ENCODE results near the gene DNMT3L. TPM values are rescaled to one million over a fixed set of nuclear protein-coding genes. Genes with fewer than 3 reads are reported as not detected.

The DNMT3L gene
- total RNA-seq, 1 donor from 2014 or later = not detected

DNA sequence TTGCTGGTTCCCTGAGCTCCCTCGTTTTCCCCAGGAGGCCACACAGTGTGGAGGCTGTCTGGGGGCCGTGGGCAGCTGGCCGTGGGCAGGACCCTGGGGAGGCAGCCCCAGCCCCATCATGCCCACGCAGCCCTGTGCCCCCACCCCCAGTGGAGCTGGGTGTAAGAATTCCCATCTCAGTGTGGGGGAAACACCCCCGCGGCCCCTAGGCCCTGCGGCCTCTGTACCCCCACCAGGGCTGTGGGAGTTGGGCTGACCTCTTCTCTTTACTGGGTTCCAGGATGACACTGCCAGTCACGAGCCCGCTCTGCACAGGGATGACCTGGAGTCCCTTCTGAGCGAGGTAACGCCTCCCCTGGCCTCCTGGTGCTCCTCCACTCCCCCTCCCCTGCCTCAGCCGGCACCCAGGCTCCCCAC lies 34.4 kb upstream of the DNMT3L start:
- intact Hi-C loops (cut with DNase I) = no loop called here
- peak; percentile 62 for DNase-seq (ENCODE audit: missing footprints)
- ATAC-seq = no peak

DNA sequence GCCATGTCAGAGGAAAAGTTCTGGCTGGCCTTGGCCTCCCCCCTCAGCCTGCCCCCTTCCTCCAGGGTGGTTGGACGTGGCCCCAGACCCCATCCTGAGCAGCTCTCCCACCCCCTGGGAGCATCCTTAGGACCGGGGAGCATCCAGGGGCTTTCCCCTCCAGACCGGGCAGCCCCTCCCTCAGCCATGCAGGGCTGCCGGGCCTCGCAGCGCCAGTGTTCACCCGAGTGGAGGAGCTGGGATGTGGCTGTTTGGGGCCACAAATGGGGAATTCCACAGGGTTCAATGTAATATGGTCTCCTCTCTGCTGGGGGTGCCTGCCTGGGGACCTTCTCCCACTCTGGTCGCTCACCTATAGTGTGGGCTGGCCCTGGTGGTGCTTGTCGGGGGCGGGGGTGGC lies 33.9 kb upstream of the DNMT3L start:
- intact Hi-C loops (cut with DNase I) = no loop called here
- no peak for ATAC-seq
- peak; percentile 68 for DNase-seq (ENCODE audit: missing footprints)

DNA sequence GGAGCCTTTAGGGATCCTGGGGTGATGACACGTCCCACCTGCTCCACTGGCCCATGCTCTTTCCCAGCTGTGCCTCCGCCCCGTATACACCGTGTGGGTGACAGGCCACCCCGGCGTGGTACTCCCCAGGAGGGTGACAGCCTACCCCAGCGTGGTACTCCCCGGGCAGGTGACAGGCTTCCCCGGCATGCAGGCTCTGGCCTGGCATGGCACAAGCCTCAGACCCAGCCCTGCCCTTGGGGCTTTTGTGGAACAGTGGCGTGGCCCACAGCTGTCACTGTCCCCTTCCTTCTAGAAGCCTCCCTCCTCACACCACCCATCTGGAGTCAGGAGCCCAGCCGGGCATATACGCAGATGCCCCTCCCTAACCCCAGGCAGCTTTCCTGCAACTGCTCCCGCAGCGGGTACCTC lies 33.5 kb upstream of the DNMT3L start:
- intact Hi-C loops (cut with DNase I) = no loop called here
- DNase-seq (ENCODE audit: missing footprints) (peak; percentile 82), ATAC-seq (peak; percentile 69)

DNA sequence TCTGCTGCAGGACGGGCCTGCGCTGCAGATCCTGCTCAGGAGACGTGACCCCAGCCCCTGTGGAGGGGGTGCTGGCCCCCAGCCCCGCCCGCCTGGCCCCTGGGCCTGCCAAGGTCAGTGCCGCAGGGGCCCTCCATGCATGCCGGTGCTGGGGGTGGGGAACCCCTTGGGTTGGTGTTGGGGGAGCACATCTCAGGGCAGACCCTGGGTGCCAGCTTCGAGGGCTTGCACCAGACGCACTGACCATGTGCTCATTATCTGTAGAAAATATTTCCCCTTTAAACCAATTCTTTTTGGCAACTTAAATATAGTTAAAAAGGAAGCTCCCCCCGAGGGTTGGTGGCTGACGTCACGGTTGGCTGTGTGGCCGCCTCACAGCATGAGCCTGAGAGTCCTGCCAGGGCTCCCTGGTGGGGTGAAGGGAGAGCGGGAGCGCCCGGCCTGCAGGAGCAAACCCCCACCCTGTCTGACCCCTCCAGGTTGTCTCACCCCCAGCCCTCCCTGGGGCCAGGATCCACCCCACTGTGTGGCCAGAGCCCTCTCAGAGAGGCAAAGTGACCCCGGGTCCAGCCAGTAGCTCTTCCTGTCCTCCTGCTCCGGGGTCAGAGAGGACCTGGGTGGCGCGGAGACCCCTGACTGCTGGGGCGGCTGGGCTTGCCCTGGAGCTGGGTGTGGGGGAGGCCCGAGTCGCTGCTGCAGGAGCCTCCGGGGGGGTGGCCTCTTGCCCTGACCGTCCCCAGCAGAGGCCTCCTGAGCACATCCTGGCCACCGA lies 32.9 kb upstream of the DNMT3L start:
- peak; percentile 67 for ATAC-seq

DNA sequence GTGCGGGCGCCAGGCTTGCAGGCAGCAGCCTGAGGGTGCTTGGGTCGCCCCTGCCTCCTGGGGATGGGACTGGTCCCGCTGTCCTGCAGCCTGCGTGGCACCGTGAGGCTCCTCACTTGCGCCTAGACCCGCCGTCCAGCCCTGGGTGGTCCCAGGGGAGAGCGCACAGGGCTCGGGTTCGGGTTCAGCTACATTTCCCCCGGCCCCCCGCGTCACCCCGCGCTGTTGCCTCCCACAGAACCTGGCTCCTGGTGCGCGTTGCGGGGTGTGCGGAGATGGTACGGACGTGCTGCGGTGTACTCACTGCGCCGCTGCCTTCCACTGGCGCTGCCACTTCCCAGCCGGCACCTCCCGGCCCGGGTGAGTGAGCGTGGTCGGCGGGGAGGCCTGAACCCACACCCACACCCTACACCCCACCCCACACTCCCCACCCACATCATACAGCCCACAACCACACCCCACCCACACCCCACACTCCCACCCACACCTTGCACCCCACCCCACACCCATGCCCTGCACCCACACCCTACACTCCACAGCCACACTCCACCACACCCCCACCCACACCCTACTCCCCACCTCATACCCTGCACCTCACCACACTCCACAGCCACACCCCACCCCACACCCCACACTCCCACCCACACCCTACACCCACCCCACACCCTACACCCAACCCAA lies 32.0 kb upstream of the DNMT3L start:
- intact Hi-C loops (cut with DNase I) = no loop called here
- DNase-seq (ENCODE audit: missing footprints) (peak; percentile 55), ATAC-seq (no peak)

More for the DNA sequence above, 32.9 kb upstream of the DNMT3L start:
- peak; percentile 92 for DNase-seq (ENCODE audit: missing footprints)
- intact Hi-C loops (cut with DNase I) = no loop called here

DNA sequence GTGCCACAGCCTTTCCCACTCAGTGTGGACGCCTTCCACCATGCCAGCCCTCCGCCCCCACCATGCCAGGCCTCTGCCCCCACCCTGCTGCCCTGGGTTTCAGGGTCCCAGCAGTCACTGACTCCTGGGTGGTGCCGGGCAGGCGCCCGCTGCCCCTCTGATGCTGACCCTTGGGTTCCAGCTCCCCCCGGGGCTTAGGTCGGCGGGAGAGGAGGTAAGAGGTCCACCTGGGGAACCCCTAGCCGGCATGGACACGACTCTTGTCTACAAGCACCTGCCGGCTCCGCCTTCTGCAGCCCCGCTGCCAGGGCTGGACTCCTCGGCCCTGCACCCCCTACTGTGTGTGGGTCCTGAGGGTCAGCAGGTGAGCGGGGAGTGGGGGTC lies 31.1 kb upstream of the DNMT3L start:
- intact Hi-C loops (cut with DNase I) = no loop called here
- no peak for ATAC-seq
- DNase-seq (ENCODE audit: missing footprints) = peak; percentile 64

DNA sequence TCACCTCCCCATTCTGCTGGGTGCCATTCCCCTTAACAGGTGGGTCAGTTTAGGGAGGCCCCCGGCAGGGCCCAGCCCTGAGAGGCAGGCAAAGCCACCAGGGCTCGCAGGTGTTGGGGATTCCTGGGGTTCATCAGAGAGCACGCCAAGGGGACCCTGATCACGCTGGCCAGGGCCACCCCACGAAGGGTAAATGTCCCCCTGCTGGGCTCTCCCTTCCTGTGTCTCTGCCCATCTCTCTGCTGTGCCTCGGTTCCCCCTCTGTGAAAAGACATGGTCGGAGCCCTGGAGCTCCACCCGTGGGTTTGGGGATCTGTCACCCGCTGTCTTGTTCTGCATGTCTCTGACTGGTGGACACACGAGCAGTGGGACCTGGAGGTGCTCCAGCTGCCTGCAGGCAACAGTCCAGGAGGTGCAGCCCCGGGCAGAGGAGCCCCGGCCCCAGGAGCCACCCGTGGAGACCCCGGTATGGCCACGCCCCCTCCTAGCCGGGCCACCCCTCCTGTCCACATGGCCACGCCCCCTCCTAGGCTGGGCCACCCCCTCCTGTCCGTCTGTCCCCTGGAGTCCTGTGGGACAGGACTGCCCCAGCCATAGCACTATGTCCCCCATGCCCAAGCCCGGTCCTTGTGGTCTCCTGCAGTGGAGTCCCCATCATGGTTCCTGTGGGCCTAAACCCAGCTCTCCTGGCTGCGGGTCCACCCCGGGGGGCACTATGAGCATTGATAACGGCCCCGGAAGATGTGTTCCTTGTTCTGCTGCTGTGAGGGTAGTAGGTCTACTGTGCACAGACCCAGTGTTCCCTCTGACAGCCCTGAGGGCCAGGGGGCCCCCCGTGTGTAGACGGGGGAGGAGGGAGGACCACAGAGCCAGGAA lies 30.5 kb upstream of the DNMT3L start:
- ATAC-seq = no peak
- intact Hi-C loops (cut with DNase I) = no loop called here
- DNase-seq (ENCODE audit: missing footprints) = peak; percentile 55

DNA sequence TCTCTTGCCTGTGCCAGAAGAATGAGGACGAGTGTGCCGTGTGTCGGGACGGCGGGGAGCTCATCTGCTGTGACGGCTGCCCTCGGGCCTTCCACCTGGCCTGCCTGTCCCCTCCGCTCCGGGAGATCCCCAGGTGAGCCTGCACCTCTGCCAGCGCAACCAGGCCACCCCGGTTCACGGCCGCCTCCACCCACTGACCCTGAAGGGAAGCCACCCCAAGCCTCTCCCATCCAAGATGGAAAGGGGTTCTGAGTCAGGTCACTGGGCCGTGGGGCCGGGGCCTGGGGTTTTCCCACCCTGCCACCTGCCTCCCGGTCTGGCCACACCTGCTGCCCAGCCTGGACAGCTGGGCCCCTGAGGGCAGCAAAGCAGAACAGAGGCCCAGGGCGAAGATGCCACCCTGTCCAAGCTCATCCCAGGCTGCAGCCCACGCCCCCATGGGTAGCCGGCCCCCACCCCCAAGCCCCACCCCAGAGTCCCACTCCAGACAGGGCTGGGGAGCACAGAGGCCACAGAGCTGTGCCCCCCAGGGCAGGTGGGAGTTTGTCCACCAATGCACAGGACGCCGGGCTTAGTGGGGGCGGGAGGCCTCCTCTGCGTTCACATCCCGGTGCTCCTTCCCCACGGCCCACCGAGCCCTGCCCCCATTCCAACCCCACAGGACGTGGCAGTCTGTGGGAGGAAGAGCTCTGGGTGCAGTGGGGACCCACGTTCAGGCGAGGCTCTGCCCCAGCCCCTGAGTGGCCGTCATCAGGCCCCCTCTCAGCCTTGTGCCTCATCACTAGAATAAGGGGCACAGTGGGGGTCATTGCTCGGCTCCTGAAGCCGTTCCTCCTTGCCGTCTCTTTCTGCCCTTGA lies 29.6 kb upstream of the DNMT3L start:
- ATAC-seq (no peak), DNase-seq (ENCODE audit: missing footprints) (peak; percentile 67)
- intact Hi-C loops (cut with DNase I) = no loop called here

DNA sequence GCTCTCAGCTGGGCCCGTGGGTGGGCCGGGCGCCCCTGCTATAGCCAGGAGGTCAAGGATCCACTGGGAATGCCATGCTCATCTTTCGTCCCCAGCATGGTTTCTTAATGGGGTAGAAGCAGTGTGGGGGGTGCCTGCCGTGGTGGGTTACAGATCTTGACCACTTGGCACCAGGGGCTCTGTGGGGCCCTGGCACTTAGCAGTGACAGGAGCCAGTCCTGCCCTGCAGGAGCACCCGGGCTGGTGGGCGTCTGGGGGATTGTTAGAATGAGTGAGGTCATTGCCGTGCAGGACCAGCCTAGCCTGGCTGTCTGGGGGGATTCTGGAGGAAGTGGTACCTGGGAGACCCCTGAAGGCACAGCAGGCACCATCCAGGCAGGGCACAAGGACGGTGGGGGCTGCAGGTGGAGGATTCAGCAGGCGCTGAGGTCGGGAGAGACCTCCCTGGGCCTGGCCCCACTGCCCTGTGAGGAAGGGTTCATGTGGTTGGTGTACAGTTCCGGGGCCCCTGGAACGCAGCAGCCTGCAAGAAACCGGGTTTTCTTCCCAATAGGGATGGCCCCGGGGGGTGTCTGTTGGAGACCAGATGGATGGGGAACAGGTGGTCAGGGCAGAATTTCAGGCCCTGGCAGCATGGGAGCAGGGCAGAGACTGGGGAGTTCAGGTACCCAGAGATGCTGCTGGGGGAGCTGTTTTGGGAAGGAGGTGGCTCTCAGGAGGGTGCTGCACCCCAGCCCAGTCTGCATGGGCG lies 28.8 kb upstream of the DNMT3L start:
- intact Hi-C loops (cut with DNase I) = no loop called here
- ATAC-seq = no peak
- peak; percentile 31 for DNase-seq (ENCODE audit: missing footprints)

DNA sequence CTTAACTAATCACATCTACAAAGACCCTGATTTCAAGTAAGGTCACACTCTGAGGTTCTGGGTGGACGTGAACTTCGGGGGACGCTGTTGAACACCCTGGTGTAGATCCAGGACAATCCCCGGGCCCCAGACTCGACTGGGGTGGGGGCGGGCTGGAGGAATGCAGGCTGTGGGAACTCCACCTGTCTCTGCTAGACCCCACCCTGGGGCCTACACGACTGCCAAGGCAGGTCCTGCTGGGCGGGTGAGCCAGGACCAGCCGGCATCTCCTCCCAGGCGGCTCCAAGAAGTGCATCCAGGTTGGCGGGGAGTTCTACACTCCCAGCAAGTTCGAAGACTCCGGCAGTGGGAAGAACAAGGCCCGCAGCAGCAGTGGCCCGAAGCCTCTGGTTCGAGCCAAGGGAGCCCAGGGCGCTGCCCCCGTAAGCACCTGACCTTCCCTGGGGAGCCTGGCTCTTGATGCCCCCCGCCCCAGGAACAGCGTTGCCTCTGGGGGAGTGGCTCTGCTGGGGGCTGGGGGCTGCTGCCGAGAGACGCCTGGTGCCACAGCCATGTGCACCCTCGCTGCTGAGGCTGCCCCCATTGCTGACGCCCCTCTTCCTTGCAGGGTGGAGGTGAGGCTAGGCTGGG lies 27.8 kb upstream of the DNMT3L start:
- DNase-seq (ENCODE audit: missing footprints) (peak; percentile 27), ATAC-seq (no peak)

DNA sequence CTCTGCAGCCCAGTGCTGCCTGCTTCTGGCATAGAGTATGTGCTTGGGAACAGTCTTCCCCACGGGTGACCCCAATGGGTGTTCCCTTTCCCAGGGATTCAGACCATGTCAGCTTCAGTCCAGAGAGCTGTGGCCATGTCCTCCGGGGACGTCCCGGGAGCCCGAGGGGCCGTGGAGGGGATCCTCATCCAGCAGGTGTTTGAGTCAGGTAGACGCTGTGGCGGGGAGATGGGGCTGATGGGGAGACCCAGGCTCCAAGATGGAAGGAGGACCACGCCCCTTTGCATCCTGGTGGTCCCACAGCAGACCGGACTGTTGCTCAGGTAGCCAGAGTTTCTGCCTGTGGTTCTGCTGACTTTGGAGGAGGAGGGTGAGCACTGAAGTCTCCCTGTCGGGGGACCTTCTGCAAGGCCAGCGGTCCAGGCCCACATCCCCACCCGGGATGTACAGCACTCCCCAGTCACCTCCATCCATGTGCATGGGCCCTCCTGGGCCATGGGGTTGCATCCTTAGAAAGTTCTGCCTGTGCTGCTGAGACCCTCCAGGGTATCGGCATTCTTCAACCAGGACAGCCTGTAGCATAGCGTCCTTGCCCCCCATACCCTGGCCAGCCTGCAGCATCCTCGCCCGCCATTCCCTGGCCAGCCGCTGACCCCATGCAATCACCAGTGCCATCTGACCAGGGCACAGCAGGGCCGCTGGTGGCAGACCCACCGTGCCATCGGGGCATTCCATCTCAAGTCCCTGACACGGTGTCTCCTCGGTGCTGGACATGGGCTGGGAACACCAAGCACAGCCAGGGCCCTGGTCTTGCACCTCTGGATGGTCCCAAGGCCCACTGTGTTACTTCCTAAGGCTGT lies 26.8 kb upstream of the DNMT3L start:
- peak; percentile 62 for DNase-seq (ENCODE audit: missing footprints)
- intact Hi-C loops (cut with DNase I) = no loop called here
- no peak for ATAC-seq

More for the DNA sequence above, 27.8 kb upstream of the DNMT3L start:
- intact Hi-C loops (cut with DNase I) = no loop called here

DNA sequence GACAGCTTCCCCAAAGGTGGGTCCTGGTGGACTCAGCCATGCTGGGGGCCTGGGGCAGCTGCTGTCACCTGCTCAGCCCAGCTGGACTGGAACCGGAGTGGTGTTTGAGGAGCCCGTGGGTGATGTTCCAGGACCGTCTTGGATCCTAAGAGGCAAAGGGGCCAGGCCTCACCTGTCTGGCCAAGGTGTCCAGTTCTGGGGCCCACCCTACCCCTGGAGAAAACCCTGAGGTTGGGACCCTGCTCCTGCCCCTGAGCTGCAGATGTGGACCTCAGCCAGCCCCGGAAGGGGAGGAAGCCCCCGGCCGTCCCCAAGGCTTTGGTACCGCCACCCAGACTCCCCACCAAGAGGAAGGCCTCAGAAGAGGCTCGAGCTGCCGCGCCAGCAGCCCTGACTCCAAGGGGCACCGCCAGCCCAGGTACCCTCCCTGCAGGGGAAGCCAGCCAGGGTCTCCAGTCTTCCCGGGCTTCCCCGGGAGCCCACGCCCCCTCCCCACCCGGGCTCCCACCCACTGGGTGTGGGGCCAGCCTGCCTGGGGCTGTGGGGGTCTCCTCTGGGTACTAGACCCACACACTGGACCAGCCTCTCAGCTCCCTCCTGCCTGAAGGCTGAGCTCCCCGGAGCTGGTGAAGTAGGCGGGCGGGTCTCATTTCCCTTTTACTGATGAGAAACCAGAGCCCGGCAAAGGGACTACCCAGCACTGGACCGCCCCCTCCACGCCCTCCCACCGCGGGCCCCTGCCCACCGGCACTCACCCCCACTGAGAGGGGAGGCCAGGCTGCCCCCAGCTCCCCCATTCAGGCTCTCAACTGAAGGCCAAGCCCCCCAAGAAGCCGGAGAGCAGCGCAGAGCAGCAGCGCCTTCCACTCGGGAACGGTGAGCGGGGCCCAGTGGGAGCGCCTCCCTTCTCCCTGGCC lies 25.3 kb upstream of the DNMT3L start:
- ATAC-seq = no peak
- intact Hi-C loops (cut with DNase I) = no loop called here
- peak; percentile 46 for DNase-seq (ENCODE audit: missing footprints)

DNA sequence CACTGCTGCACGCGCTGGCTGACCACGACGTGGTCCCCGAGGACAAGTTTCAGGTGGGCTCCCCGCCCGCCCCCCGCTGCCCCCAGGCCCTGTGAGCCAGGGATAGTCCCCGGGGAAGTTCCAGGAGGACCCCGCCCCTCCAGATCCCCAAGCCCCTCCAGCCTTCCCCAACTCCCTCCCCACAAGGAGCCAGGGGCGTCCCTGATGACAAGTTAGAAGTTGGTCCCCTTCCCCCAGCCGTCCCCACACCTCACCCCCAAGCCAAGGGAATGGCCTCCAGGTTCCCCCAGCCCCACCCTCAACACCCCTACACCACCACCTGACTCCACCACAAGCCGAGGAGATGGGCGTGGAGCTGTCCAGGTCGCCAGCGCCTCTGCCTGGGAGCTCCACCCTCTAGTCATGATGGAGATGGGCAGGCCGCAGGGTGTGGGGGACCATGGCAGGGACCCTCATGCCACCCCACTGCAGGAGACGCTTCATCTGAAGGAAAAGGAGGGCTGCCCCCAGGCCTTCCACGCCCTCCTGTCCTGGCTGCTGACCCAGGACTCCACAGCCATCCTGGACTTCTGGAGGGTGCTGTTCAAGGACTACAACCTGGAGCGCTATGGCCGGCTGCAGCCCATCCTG lies 24.5 kb upstream of the DNMT3L start:
- ATAC-seq = no peak
- peak; percentile 54 for DNase-seq (ENCODE audit: missing footprints)
- intact Hi-C loops (cut with DNase I) = no loop called here

DNA sequence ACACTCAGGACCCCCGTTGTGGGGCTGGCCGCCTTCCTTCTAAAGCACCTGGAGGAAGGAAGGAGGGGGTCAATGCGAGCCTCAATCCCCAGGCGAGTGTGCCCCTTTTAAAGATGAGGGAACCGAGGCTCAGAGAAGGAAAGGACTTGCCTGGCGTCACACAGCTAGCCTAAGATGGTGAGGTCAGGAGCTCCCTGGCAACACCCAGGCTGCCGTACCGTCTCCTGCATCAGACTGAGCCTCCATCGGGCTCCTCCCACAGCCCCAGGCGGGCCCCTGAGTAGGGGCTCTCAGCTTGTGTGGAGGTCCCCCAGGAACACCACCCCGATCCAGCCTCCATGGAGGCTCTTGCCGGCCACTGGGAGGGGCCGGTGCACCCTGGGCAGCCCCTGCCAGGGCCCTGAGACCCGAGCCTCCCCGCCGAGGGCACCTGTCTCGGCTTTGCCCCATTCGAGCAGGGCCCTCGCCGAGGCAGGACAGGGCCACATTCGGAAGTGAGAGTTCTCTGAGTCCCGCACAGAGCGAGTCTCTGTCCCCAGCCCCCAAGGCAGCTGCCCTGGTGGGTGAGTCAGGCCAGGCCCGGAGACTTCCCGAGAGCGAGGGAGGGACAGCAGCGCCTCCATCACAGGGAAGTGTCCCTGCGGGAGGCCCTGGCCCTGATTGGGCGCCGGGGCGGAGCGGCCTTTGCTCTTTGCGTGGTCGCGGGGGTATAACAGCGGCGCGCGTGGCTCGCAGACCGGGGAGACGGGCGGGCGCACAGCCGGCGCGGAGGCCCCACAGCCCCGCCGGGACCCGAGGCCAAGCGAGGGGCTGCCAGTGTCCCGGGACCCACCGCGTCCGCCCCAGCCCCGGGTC lies 23.7 kb upstream of the DNMT3L start, which contains the start of gene AIRE:
Gene AIRE, plus strand, starts transcription at position 739 of the 855 bp plus-strand sequence. CDS start 131 bp downstream, outside the sequence.
- DNase-seq (ENCODE audit: missing footprints) (peak; percentile 69), ATAC-seq (no peak)
- intact Hi-C loops (cut with DNase I) = no loop called here

Measured in Right ventricle myocardium inferior (tissue), 1 donor.